Measurements from ENCODE around the gene CNTN5.

DNA sequence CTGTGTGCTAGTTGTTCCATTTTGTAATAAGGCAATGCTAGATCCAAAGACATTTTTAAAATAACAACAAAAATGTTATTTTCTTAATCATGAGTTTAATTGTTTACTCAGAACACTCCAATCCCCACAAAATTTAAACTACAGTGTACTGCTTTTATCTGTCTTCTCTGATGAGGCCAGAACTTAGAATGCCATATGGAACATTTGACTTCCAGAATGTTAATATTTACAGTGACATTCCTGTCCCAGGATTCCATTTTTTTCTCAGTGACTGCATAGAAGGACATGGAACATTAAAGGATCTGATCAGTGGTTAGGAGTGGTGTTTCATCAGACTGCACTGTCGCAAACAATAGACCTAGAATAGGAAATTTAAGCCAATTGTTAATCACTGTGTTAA, 1171.4 kb downstream of the CNTN5 start:
- no peak for TF ChIP-seq CTCF (IDR thresholded peaks at IDR 0.05)
- TF ChIP-seq EZH2 (IDR thresholded peaks at IDR 0.05; ENCODE audit: borderline replicate concordance, insufficient read depth, low read depth, low read length, poor library complexity, severe bottlenecking): no peak

Measured in B cell (primary cell).